Activated CD4-positive, alpha-beta T cell treated with anti-CD3 and anti-CD28 coated beads, Interleukin-10, Interleukin-2, amounts not matched to agents 100 ng/mL and 50 ng/mL, durations not matched to agents 16 hours and 8 hours (primary cell): Measurements from ENCODE around the gene IL22RA1.

Experiments
- DNase-seq: peaks from one replicate; pipeline ENCODE4 v3.0.0-alpha.2; 2020

Gene IL22RA1

GRCh38 chr1:24136956-24137539 lies 5.9 kb downstream of the IL22RA1 start:
- DNase-seq = no peak

GRCh38 chr1:24134376-24134775 lies 8.6 kb downstream of the IL22RA1 start:
- no peak for DNase-seq

GRCh38 chr1:24133819-24134218 lies 9.1 kb downstream of the IL22RA1 start:
- DNase-seq = no peak

- no peak for DNase-seq
Measured at GRCh38 chr1:24130385-24130784, 12.6 kb downstream of the IL22RA1 start.

GRCh38 chr1:24127801-24128363 lies 15.1 kb downstream of the IL22RA1 start:
- no peak for DNase-seq

- no peak for DNase-seq
Measured at GRCh38 chr1:24127134-24127800, 15.7 kb downstream of the IL22RA1 start.

GRCh38 chr1:24126672-24127023 lies 16.3 kb downstream of the IL22RA1 start:
- DNase-seq = no peak

GRCh38 chr1:24126018-24126671 lies 16.8 kb downstream of the IL22RA1 start:
- no peak for DNase-seq

- DNase-seq = no peak
Measured at GRCh38 chr1:24125456-24125855, 17.5 kb downstream of the IL22RA1 start.

- no peak for DNase-seq
Measured at GRCh38 chr1:24124980-24125379, 18.0 kb downstream of the IL22RA1 start.

- no peak for DNase-seq
Measured at GRCh38 chr1:24123611-24124010, 19.3 kb downstream of the IL22RA1 start.

- no peak for DNase-seq
Measured at GRCh38 chr1:24122776-24123175, 20.2 kb downstream of the IL22RA1 start.

GRCh38 chr1:24121406-24121805 lies 21.5 kb downstream of the IL22RA1 start:
- no peak for DNase-seq

GRCh38 chr1:24120965-24121364 lies 22.0 kb downstream of the IL22RA1 start:
- DNase-seq = no peak

- DNase-seq = no peak
Measured at GRCh38 chr1:24119859-24120756, 22.8 kb downstream of the IL22RA1 start.

GRCh38 chr1:24119489-24119858 lies 23.5 kb downstream of the IL22RA1 start:
- DNase-seq = no peak

GRCh38 chr1:24118410-24119242 lies 24.3 kb downstream of the IL22RA1 start:
- DNase-seq = no peak

GRCh38 chr1:24117722-24118409 lies 25.1 kb downstream of the IL22RA1 start:
- DNase-seq = no peak

- no peak for DNase-seq
Measured at GRCh38 chr1:24117132-24117531, 25.8 kb downstream of the IL22RA1 start.

- DNase-seq = no peak
Measured at GRCh38 chr1:24114753-24115152, 28.2 kb downstream of the IL22RA1 start.

- no peak for DNase-seq
Measured at GRCh38 chr1:24113641-24114033, 29.3 kb downstream of the IL22RA1 start.
